ENCODE data around the gene MIGA2.

MIGA2 gene

DNA sequence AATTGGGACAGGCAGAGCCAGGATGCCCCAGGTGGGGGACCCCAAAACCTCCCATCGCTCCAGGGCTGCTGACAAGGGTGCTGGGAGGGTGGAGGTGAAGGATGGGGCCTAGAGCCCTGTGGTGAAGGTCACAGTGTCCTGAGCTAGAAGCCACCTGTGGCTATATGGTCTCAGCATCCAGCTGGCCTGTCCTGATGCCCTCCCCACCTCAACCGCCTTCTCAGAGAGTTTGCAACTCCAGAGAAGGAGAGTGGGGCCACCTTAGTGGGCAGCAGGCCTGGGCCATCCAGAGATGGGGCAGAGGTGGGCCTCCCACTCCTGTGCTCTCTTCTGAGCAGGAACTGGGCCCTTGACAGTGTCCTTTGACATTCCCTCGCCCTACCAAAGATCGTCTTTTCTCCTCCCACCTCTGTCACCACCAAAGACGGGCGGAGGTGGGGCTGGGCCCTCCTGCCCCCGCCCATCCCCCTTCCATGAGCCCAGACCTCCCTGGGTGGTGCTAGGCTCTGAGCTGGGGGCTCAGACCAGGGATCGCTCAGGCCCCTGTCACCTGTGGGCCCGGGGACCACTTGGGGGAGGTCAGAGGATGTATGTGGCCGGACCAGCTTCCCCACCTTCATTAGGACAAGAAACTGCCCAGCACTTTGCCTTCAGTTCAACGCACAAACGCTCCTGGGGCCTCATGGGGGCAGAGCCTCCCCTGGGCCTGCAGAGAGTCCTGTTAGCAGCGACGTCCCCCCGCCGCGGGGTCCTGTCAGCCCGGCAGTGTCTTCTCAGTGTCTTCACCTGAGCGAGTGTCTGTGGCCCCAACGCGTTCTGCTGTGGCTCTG lies 34.5 kb downstream of the MIGA2 start:
- H3K27ac ChIP-seq = peak overlapping the region; percentile 43
- no peak for TF ChIP-seq CTCF (IDR thresholded peaks at IDR 0.05)
- no peak for TF ChIP-seq ZFX (IDR thresholded peaks at IDR 0.05; ENCODE audit: borderline replicate concordance)

- H3K27ac ChIP-seq = peak overlapping the region; percentile 43
- TF ChIP-seq ZFX (IDR thresholded peaks at IDR 0.05; ENCODE audit: borderline replicate concordance) = no peak
- no peak for TF ChIP-seq CTCF (IDR thresholded peaks at IDR 0.05)
These were observed 35.2 kb downstream of the MIGA2 start for GRCh38 chr9:129071526-129072126.

DNA sequence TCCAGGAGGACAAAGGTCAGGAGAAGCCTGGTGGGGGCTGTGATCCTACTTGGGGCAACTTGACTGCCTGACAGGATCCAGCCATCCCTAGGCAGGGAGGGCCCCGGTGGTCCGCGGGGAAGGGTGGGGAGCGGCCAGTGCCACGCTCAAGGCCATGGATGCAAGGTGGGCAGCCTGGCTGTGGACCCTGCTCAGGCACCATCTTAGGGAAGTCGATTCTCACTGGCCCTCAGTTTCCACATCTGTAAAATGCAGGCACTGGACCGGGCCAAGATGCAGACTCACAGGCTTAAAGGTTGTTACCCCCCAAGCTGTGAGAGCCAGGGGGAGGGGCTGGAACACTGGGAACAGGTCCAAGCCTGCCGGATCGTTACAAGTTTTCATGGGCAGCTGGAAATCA lies 35.7 kb downstream of the MIGA2 start:
- H3K27ac ChIP-seq = peak overlapping the region; percentile 43; the same call in 1 of the 2 replicates

DNA sequence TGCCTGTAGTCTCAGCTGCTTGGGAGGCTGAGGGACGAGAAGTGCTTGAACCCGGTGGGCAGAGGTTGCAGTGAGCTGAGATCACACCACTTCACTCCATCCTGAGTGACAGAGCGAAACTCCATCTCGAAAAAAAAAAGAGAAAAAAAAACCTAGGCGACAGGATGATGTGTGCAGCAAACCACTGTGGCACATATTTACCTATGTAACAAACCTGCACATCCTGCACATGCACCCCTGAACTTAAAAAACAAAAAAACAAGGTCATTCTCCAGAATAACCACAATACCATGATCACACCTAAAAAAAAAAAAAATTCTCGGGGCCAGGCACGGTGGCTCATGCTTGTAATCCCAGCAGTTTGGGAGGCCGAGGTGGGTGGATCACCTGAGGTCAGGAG lies 37.0 kb downstream of the MIGA2 start:
- TF ChIP-seq ZFX (IDR thresholded peaks at IDR 0.05; ENCODE audit: borderline replicate concordance) (no peak), CTCF (IDR thresholded peaks at IDR 0.05) (no peak)

More for the DNA sequence above, 35.7 kb downstream of the MIGA2 start:
- TF ChIP-seq CTCF (IDR thresholded peaks at IDR 0.05) = no peak
- TF ChIP-seq ZFX (IDR thresholded peaks at IDR 0.05; ENCODE audit: borderline replicate concordance) = no peak

DNA sequence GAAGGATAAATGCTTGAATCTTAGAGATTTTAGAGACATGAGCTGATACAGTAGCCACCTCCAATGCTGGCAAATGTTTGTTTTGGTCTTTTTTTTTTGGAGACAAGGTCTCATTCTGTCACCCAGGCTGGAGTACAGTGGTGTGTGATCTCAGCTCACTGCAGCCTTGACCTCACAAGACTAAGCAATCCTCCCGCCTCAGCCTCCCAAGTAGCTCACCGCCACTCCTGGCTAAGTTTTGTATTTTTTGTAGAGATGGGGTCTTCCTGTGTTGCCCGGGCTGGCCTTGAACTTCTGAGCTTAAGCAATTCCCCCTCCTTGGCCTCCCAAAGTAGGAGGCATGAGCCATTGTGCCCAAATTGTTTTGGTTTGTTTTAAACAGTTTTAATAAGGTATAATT lies 37.7 kb downstream of the MIGA2 start:
- TF ChIP-seq ZFX (IDR thresholded peaks at IDR 0.05; ENCODE audit: borderline replicate concordance) (no peak), CTCF (IDR thresholded peaks at IDR 0.05) (no peak)
- no peak overlapping the region for H3K27ac ChIP-seq

More for the DNA sequence above, 37.0 kb downstream of the MIGA2 start:
- no peak overlapping the region for H3K27ac ChIP-seq

- TF ChIP-seq ZFX (IDR thresholded peaks at IDR 0.05; ENCODE audit: borderline replicate concordance) (no peak), CTCF (IDR thresholded peaks at IDR 0.05) (no peak)
- no peak overlapping the region for H3K27ac ChIP-seq
These were observed 39.7 kb downstream of the MIGA2 start for GRCh38 chr9:129075996-129076639.

Measured in 22Rv1 (cell line).